HT-29 (cell line): ENCODE data around the gene CCDC102B. TPM values are rescaled to one million over a fixed set of nuclear protein-coding genes. Genes with fewer than 3 reads are reported as not detected.
"Not testable (repeated sequence)": the region's sequence is repeated elsewhere in the genome, so short reads cannot be mapped to it uniquely, and the experiment has no call there.

Source experiments
- DNase-seq: peaks from one replicate; pipeline ENCODE4 v3.0.0-alpha.2; 2015; ENCODE audit warnings: low spot score
- total RNA-seq: library from RNA; depleted of rRNA; stranded (reverse); fragments of >200 nt; shearing (Covaris generic); gene quantifications from 2 replicates; pipeline ENCODE4 v1.2.3, GENCODE V29; 2014

Gene CCDC102B
- total RNA-seq, 1 experiment from 2014 or later: not detected

GRCh38 chr18:68972176-68972575, 174.3 kb downstream of the CCDC102B start:
- DNase-seq: no peak

GRCh38 chr18:68979737-68980136, 181.9 kb downstream of the CCDC102B start:
- no peak for DNase-seq

DNA sequence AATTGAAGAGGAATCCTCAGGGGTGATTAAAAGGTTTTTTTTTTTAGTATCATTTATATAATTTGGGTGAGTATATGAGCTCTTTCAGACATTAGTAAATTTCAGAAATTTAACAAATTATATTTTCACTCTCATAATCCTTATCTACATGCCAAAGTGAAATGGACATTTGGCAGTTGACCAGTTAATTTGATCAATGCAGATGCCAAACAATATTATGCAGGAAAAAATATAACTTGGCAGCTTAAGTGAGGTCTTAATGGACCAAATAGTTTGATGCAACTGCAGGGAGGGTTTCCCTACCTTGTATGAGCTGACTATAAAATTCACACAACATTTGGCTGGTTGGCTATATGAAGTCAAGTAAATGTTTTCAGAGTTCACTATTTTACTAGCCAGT, 185.2 kb downstream of the CCDC102B start:
- DNase-seq: no peak

DNA sequence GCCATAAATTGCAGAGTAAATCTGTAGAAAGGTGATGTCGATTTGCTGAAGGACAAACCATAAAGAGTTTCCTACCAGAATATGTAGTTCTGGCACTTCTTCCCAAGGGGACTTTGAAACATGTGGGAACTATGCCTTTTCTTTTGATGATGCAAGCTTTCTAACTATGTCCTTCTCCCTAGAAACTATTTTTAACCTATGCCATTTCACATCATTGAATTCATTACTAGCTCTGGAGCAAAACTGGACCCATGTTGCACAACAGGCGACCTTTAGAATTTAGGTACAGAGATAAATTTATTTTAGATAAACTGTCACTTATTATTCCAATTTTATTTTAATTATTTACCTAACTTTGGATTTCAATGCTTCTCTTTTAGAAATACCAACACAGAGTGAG, 186.5 kb downstream of the CCDC102B start:
- DNase-seq: no peak

DNA sequence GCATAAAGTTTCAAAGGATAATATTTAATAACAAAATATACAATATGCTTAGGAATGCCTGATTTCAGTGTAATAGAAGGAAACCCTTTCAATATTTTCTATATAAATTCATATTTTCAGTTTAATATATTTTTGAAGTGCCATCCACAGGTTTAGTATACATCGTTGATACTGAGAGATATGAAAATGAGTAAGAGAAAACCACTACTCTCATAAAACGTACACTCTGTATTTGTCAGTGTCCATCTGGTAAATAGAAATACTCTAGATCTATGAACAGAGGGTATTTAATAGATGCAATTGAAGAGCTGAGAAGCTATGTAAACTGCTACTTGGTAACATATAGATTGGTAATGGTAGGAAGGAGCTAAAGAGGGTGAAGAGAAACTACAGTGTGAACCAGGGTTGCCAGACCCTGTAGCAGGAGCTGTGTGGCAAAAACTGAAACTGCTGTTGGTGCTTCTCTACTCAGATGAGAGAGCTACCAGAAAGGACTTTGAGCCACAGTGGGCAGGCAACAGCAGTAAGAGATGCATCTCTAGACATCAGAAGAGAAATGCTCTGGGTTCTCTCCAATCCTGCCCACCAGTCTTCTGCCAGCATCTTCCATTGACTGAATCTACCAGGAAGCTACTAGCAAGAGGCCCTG, 187.4 kb downstream of the CCDC102B start:
- no peak for DNase-seq

DNA sequence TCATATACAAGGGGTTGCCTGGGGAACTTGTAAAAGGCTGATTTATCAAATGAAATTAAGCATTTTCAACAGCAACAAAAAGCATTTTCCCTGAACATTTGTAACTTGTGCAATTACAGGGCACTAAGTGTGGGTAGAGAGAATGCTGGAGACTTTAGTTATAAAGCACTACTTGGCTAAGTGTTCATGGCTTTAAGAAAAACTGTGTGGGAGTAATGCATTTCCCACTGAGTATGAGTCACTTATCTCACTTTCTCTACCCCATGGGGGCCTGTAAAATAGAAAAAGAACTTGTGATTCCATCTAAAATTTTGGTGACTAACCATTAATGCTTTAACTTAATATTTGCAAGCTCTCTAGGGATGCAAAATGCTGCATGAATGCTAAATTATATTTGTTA, 193.4 kb downstream of the CCDC102B start:
- DNase-seq: no peak

- DNase-seq: no peak
Measured at GRCh38 chr18:68992719-68993482, 195.0 kb downstream of the CCDC102B start.

DNA sequence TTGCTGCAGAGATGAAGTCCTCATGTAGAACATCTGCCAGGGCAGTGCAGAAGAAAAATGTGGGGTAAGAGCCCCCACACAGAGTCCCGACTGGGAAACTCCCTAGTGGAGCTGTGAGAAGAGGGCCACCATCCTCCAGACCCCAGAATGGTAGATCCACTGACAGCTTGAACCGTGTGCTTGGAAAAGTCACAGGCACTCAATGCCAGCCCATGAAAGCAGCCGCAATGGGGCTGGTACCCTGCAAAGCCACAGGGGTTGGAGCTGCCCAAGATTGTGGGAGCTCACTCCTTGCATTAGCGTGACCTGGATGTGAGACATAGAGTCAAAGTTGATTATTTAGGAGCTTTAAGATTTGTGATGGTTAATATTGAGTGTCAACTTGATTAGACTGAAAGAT, 197.8 kb downstream of the CCDC102B start:
- DNase-seq: no peak

- DNase-seq: no peak
Measured at GRCh38 chr18:68997845-68998244, 200.0 kb downstream of the CCDC102B start.

DNA sequence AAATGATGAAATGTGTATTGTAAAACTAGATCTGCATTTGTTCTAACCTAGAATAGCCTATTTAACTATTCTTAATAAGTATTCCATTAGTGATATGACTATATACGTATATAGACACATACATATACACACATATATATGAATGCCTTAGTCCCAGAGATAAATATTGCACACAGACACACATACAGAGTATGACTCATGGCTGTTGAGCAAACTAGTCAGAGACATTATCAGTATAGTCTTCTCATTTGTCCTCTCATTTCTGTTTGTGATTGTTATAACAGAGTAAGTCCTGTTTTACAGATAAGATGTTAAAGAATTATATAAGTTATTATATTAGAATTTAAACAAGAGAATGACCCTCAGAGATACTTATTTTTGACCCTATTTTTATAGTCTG, 202.5 kb downstream of the CCDC102B start:
- DNase-seq: no peak

DNA sequence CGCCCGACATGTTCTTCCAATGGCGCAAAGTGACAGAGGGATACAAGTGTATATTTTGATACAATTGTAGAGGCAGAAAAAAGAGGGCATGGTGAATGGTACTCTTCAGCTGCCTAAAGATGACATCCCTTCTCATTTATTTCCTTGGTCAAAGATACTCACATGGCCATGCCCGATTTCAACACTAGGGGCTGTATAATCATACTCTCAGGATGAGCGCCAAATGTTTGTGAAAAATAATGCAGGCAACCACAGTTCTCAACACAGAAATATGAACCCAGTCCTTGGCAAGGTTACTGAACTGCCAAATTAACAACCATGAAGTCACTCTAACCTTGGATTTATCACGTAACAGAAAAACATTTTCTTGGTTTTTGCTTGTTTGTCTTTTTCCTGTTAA, 204.4 kb downstream of the CCDC102B start:
- peak; percentile 2 for DNase-seq

- not testable (repeated sequence) for DNase-seq
Measured at GRCh38 chr18:69006212-69006611, 208.3 kb downstream of the CCDC102B start.

GRCh38 chr18:69008538-69008937, 210.7 kb downstream of the CCDC102B start:
- no peak for DNase-seq

DNA sequence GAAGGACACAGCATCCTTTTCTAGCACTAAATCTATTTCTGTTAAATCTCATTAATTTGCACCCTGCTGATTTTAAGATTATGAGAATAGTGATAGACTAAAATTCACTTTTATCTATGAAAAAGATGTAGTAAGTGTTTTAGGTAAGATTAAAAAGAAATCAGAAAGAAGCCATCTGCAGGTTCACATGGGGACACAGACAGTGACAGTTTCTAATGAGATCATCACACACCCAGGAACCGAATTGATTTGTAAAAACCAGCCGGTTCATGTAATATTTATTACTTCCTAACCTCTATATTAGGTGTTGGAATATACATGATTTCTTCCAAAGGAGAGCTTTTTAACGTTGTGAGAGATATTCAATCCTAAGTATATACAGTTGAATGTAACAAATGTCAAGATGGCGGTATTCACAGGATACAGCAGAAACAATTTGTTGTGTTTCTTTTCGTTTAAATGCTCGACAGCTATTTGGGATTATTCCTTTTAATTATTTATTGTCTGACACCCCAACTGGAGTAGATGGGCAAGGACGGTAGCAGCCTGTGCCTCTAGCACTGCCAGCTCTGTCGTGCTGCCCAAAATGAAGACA, 223.4 kb downstream of the CCDC102B start:
- no peak for DNase-seq

GRCh38 chr18:69022426-69022825, 224.5 kb downstream of the CCDC102B start:
- no peak for DNase-seq

GRCh38 chr18:69031571-69031970, 233.7 kb downstream of the CCDC102B start:
- no peak for DNase-seq

DNA sequence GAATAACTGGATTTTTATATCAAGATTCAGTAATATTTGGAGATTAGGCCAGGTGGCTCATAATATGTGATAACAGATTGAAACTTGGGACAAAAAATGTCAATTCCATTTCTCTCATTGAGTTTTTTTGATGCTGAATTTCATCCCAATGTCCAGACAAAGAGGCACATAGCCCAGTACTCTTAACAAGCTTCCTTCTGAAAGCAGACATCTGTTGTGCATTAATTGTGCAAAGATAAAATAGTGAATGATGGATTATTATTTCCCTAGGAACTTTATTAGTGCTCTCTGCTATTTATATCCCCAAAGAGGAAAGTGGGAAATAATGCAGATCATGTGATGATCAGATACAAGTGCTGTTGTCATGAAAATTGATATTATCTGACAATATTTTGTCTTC, 234.1 kb downstream of the CCDC102B start:
- no peak for DNase-seq

DNA sequence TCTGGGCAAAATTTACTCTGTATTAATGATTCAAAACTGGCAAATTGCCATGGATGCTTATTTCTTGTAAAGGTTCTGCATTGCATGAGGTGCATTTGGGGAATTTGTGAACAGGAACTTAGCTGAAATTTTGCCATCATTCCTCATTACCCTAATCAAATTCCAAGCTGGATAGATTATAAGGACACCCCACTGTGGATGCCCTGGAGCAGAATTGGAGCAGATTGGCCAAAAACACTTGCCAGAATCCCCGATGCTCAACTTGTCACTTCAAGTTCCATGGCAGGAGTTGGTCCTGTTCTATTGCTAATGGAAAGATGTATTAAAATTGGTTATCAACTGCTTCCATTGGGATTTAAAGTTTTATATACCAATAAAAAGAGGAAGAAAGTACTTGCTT, 237.9 kb downstream of the CCDC102B start:
- DNase-seq: no peak

- no peak for DNase-seq
Measured at GRCh38 chr18:69044215-69044614, 246.3 kb downstream of the CCDC102B start.

GRCh38 chr18:69064063-69064462, 266.2 kb downstream of the CCDC102B start:
- peak; percentile 4 for DNase-seq

- DNase-seq: no peak
Measured at GRCh38 chr18:69067048-69067447, 269.2 kb downstream of the CCDC102B start.

DNA sequence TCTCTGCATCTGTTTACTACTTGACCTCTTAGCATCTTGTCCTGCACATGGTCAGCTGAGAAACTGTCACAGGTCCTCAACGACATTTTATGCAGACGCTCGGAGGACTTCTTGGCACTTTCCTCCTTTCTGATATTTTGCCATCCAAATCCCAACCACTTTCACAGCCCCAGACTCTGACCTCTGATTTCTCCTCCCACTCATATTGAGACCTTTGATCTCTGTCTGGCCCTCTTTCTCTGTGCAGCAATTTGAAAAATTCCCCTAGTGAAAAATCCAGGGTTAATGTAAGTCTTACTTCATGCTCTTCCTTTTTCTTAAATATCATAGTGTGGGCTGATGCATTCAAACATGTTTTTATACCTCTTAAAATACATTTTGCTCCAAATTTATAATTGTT, 273.8 kb downstream of the CCDC102B start:
- no peak for DNase-seq

DNA sequence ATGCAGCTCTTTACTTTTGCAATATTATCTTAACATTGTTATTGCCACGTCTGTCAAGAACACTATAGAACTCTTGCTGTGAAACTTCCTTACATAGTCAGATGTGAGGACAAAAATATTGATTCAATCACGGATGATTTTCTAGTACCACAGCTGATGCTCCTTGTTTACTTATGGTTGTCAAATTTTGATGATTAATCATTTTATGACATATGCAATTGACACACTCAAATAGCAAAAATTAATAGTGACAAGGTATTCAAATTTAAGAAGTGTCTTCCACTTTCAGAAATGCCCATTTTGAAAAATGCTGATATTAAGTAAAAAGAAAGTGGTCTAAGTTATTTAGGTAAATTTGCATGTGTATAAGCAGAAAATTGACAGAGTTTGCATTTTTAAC, 284.0 kb downstream of the CCDC102B start:
- no peak for DNase-seq
